Right atrium auricular region (tissue), 2 donors: Measurements from ENCODE around the gene ELOVL5. TPM values are rescaled to one million over a fixed set of nuclear protein-coding genes. Genes with fewer than 3 reads are reported as not detected.

Source experiments
- DNase-seq: peaks from one replicate; pipeline ENCODE4 v3.0.0-alpha.2; 2019; ENCODE audit warnings: low spot score
- H3K27ac ChIP-seq, 2 donors: fragments of 200-600 bp; sonication (generic); 1 replicate in 1 of 2; 2 replicates in 1 of 2; pipeline ENCODE4 v1.5.1; 2016 to 2019
- H3K27me3 ChIP-seq, 2 donors: fragments of 200-600 bp; sonication (generic); one replicate each; pipeline versions ENCODE4 v1.5.1 to v1.6.0; 2017 to 2019
- H3K36me3 ChIP-seq: fragments of 200-600 bp; sonication (generic); one replicate; pipeline ENCODE4 v1.5.1; 2016
- H3K4me1 ChIP-seq, 2 donors: fragments of 200-600 bp; sonication (generic); one replicate each; pipeline versions ENCODE4 v1.5.1 to v1.6.0; 2017 to 2019
- H3K4me3 ChIP-seq, 2 donors: fragments of 200-600 bp; sonication (generic); 1 replicate in 1 of 2; 2 replicates in 1 of 2; pipeline ENCODE4 v1.5.1; 2017 to 2019; ENCODE audit warnings: mild to moderate bottlenecking in 1 of 2, moderate library complexity in 1 of 2
- H3K9me3 ChIP-seq, 2 donors: fragments of 200-600 bp; sonication (generic); one replicate each; pipeline ENCODE4 v1.5.1; 2019
- CTCF ChIP-seq, 2 donors: fragments of 200-600 bp; sonication (generic); IDR thresholded peaks; one replicate each; pipeline ENCODE4 v1.5.1; 2019; ENCODE audit warnings: antibody characterized with exemption in 2 of 2
- total RNA-seq, 2 donors: library from RNA; depleted of rRNA; stranded (reverse); fragments of >200 nt; gene quantifications; one replicate each; pipeline ENCODE4 v1.1.0, GENCODE V29; 2016

Gene ELOVL5
- total RNA-seq, 2 donors from 2014 or later = 31.2 to 34.9 TPM

- H3K9me3 ChIP-seq = no peaks in the 10 kb centered on the region
- H3K4me3 ChIP-seq = no peak overlapping the region
- H3K27me3 ChIP-seq = no peaks in the 10 kb centered on the region
- peaks cover 39% of the 10 kb centered on the region for H3K36me3 ChIP-seq
- no peak for TF ChIP-seq CTCF (IDR thresholded peaks at IDR 0.05)
- H3K4me1 ChIP-seq = peaks cover 0 to 9% of the 10 kb centered on the region in 2 donors
- H3K27ac ChIP-seq = no peak overlapping the region
- DNase-seq = no peak
These were observed 82.1 kb downstream of the ELOVL5 start for GRCh38 chr6:53266553-53267090.

- TF ChIP-seq CTCF (IDR thresholded peaks at IDR 0.05) = no peak
- H3K36me3 ChIP-seq = peaks cover 36% of the 10 kb centered on the region
- no peak overlapping the region for H3K27ac ChIP-seq
- H3K9me3 ChIP-seq = no peaks in the 10 kb centered on the region
- H3K27me3 ChIP-seq = no peaks in the 10 kb centered on the region
- peaks cover 0 to 9% of the 10 kb centered on the region in 2 donors for H3K4me1 ChIP-seq
- no peak for DNase-seq
- no peak overlapping the region for H3K4me3 ChIP-seq
These were observed 83.7 kb downstream of the ELOVL5 start for GRCh38 chr6:53264915-53265607.

GRCh38 chr6:53264337-53264736, 84.4 kb downstream of the ELOVL5 start:
- H3K27ac ChIP-seq = no peak overlapping the region

GRCh38 chr6:53263917-53264316, 84.8 kb downstream of the ELOVL5 start:
- Histone ChIP-seq H3K4me3 (no peak overlapping the region), H3K9me3 (no peaks in the 10 kb centered on the region), H3K4me1 (peaks cover 0 to 9% of the 10 kb centered on the region in 2 donors), H3K36me3 (peaks cover 25% of the 10 kb centered on the region), H3K27me3 (no peaks in the 10 kb centered on the region), H3K27ac (no peak overlapping the region)
- DNase-seq = no peak
- TF ChIP-seq CTCF (IDR thresholded peaks at IDR 0.05) = no peak

More at GRCh38 chr6:53264337-53264736, 84.4 kb downstream of the ELOVL5 start:
- DNase-seq = no peak
- no peak for TF ChIP-seq CTCF (IDR thresholded peaks at IDR 0.05)
- no peaks in the 10 kb centered on the region for H3K27me3 ChIP-seq
- H3K9me3 ChIP-seq = no peaks in the 10 kb centered on the region
- H3K4me1 ChIP-seq = peaks cover 0 to 9% of the 10 kb centered on the region in 2 donors
- peaks cover 29% of the 10 kb centered on the region for H3K36me3 ChIP-seq
- no peak overlapping the region for H3K4me3 ChIP-seq

GRCh38 chr6:53259860-53260580, 88.7 kb downstream of the ELOVL5 start:
- Histone ChIP-seq H3K4me3 (no peak overlapping the region), H3K9me3 (no peaks in the 10 kb centered on the region), H3K4me1 (peaks cover 0 to 19% of the 10 kb centered on the region in 2 donors), H3K36me3 (peaks cover 19% of the 10 kb centered on the region), H3K27me3 (no peaks in the 10 kb centered on the region), H3K27ac (no peak overlapping the region)
- no peak for TF ChIP-seq CTCF (IDR thresholded peaks at IDR 0.05)
- DNase-seq = no peak
